ENCODE data around the gene ABCB10.

- TF ChIP-seq CTCF (IDR thresholded peaks at IDR 0.05) (no peak), POLR2AphosphoS5 (IDR thresholded peaks at IDR 0.05; ENCODE audit: low read depth, low read length) (no peak)
Measured at GRCh38 chr1:229579059-229579673, 20.7 kb upstream of the ABCB10 start.
